ENCODE results near the gene LYVE1.

- TF ChIP-seq CTCF (IDR thresholded peaks at IDR 0.05) (no peak), POLR2AphosphoS5 (IDR thresholded peaks at IDR 0.05) (peak; percentile 24 to 42), POLR2A (IDR thresholded peaks at IDR 0.05) (no peak), EP300 (IDR thresholded peaks at IDR 0.05) (no peak)
Measured at GRCh38 chr11:10580623-10581022, 12.2 kb upstream of the LYVE1 start.
